Measurements from ENCODE around the gene CCDC200. TPM values are rescaled to one million over a fixed set of nuclear protein-coding genes. Genes with fewer than 3 reads are reported as not detected.

The CCDC200 gene
- not detected in 2 replicates for total RNA-seq

GRCh38 chr17:43228020-43228782 is at the start of gene CCDC200:
TSS of gene CCDC200 (minus strand) at chr17:43228623. CDS start at chr17:43228554, 69 bp downstream.

GRCh38 chr17:43233877-43234276 is 5.5 kb upstream of the CCDC200 start, which contains the start of gene RNU2-1:
TSS of gene RNU2-1 (minus strand) at chr17:43233977.

GRCh38 chr17:43211480-43212402 is 16.7 kb downstream of the CCDC200 start, which contains the start of gene TMEM106A:
TSS of gene TMEM106A (plus strand) at chr17:43211875. CDS start at chr17:43213042, 1,167 bp downstream.

Other genes starting within 250 kb of the CCDC200 start
- 0.52 TPM in 1 of 2 replicates, not detected in the other for gene PTGES3L, start 248.5 kb downstream of the CCDC200 start, total RNA-seq
- gene RUNDC1, start 248.1 kb downstream of the CCDC200 start, total RNA-seq: 7.9 and 9.5 TPM in 2 replicates
- 1,977 and 2,082 TPM in 2 replicates for gene RPL27, start 230.2 kb downstream of the CCDC200 start, total RNA-seq
- gene IFI35, start 221.8 kb downstream of the CCDC200 start, total RNA-seq: 15.1 and 42.8 TPM in 2 replicates
- gene VAT1, start 206.2 kb downstream of the CCDC200 start, total RNA-seq: 87.4 and 267 TPM in 2 replicates
- gene RND2, start 203.4 kb downstream of the CCDC200 start, total RNA-seq: 0.65 and 0.80 TPM in 2 replicates
- gene BRCA1, start 103.3 kb downstream of the CCDC200 start, total RNA-seq: 8.0 and 12.9 TPM in 2 replicates
- 58.8 and 106 TPM in 2 replicates for gene NBR1, start 57.4 kb downstream of the CCDC200 start, total RNA-seq
- gene TMEM106A, start 16.7 kb downstream of the CCDC200 start, total RNA-seq: 2.8 and 5.6 TPM in 2 replicates
- gene RNU2-1, start 5.4 kb upstream of the CCDC200 start, total RNA-seq: not detected in 2 replicates
- gene ARL4D, start 170.4 kb upstream of the CCDC200 start, total RNA-seq: 3.5 and 9.3 TPM in 2 replicates